Body of pancreas (tissue), 4 donors: ENCODE measurements around the gene MED27.

Source experiments
- CTCF ChIP-seq, 7 experiments: fragments of 450-650 bp in 4 of 7; fragments of 200-600 bp in 3 of 7; sonication (generic) in 3 of 7; IDR thresholded peaks; one replicate each; pipeline ENCODE4 v1.5.1; 2016 to 2019; ENCODE audit warnings: antibody characterized with exemption in 7 of 7
- POLR2A ChIP-seq, 3 donors: fragments of 450-650 bp; IDR thresholded peaks; one replicate each; pipeline ENCODE4 v1.6.1; 2016; ENCODE audit warnings: antibody characterized with exemption in 3 of 3, mild to moderate bottlenecking in 2 of 3

DNA sequence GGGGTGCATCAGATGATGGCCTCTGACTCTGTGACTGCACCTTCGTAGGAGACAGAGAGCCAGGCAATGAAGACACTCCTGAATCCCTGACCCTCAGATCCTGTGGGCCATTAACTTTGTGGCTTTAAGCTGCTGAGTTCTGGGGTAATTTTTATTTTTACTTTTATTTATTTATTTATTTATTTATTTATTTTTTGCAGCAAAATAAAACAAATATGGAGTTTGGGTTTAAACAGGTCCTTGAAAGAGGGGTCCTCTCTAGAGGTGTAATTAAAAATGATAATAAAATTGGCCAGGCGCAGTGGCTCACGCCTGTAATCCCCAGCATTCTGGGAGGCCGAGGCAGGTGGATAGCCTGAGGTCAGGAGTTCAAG, 234.9 kb downstream of the MED27 start:
- TF ChIP-seq CTCF (IDR thresholded peaks at IDR 0.05) (no peak), POLR2A (IDR thresholded peaks at IDR 0.05) (no peak)
